H9 (cell line): Measurements from ENCODE around the gene CDH23. TPM values are rescaled to one million over a fixed set of nuclear protein-coding genes. Genes with fewer than 3 reads are reported as not detected.

Experiments used
- DNase-seq: peaks from one replicate; pipeline ENCODE4 v3.0.0-alpha.2; 2017
- H2AFZ ChIP-seq: one replicate; pipeline ENCODE4 v1.6.1; 2013; ENCODE audit warnings: mild to moderate bottlenecking, low read length, control low read depth, moderate library complexity
- H2AK5ac ChIP-seq: 2 replicates; pipeline ENCODE4 v1.6.1; 2013; ENCODE audit warnings: low read length, control low read depth, mixed read lengths; ENCODE audit not compliant: insufficient read length
- H2BK120ac ChIP-seq: one replicate; pipeline ENCODE4 v1.6.1; 2013; ENCODE audit warnings: low read depth, mild to moderate bottlenecking, low read length, control low read depth, inconsistent platforms; ENCODE audit not compliant: poor library complexity, severe bottlenecking
- H2BK12ac ChIP-seq: 2 replicates; pipeline ENCODE4 v1.6.1; 2013; ENCODE audit warnings: low read length, control low read depth, mixed read lengths, low read depth; ENCODE audit not compliant: insufficient read length
- H2BK15ac ChIP-seq: 2 replicates; pipeline ENCODE4 v1.6.1; 2013; ENCODE audit warnings: low read depth, low read length, control low read depth
- H2BK20ac ChIP-seq: one replicate; pipeline ENCODE4 v1.6.1; 2013; ENCODE audit warnings: low read depth, mild to moderate bottlenecking, low read length, control low read depth, inconsistent platforms; ENCODE audit not compliant: poor library complexity, severe bottlenecking
- H2BK5ac ChIP-seq: 2 replicates; pipeline ENCODE4 v1.6.1; 2013; ENCODE audit warnings: low read length, control low read depth, mixed read lengths; ENCODE audit not compliant: insufficient read length
- H3K14ac ChIP-seq: 2 replicates; pipeline ENCODE4 v1.6.1; 2013; ENCODE audit warnings: low read length, control low read depth; ENCODE audit not compliant: insufficient read depth
- H3K18ac ChIP-seq: 2 replicates; pipeline ENCODE4 v1.6.1; 2013; ENCODE audit warnings: low read depth, mild to moderate bottlenecking, mixed read lengths, low read length, control low read depth; ENCODE audit not compliant: insufficient read length
- H3K23ac ChIP-seq: 2 replicates; pipeline ENCODE4 v1.6.1; 2013; ENCODE audit warnings: low read length, control low read depth, mixed read lengths, low read depth; ENCODE audit not compliant: insufficient read length
- H3K23me2 ChIP-seq: 2 replicates; pipeline ENCODE4 v1.6.1; 2013; ENCODE audit warnings: low read depth, mild to moderate bottlenecking, mixed read lengths, low read length, control low read depth; ENCODE audit not compliant: insufficient read length, poor library complexity, severe bottlenecking
- H3K27ac ChIP-seq: 2 replicates; pipeline ENCODE4 v1.5.1; 2013; ENCODE audit warnings: low read length, control low read depth, mixed read lengths, low read depth; ENCODE audit not compliant: insufficient read length
- H3K27me3 ChIP-seq: 2 replicates; pipeline ENCODE4 v1.6.1; 2013; ENCODE audit warnings: low read length, control low read depth, inconsistent platforms; ENCODE audit not compliant: insufficient read depth
- H3K4ac ChIP-seq: 2 replicates; pipeline ENCODE4 v1.6.1; 2013; ENCODE audit warnings: low read depth, mild to moderate bottlenecking, control low read depth, inconsistent platforms, low read length, moderate library complexity
- H3K4me1 ChIP-seq: 2 replicates; pipeline ENCODE4 v1.6.1; 2013; ENCODE audit warnings: low read length, control low read depth, inconsistent platforms; ENCODE audit not compliant: insufficient read depth
- H3K4me2 ChIP-seq: 2 replicates; pipeline ENCODE4 v1.6.1; 2013; ENCODE audit warnings: low read length, control low read depth, mixed read lengths; ENCODE audit not compliant: insufficient read length, insufficient read depth
- H3K56ac ChIP-seq: 2 replicates; pipeline ENCODE4 v1.6.1; 2013; ENCODE audit warnings: low read depth, mild to moderate bottlenecking, mixed read lengths, low read length, control low read depth; ENCODE audit not compliant: insufficient read length
- H3K79me1 ChIP-seq: 2 replicates; pipeline ENCODE4 v1.6.1; 2013; ENCODE audit warnings: low read depth, mild to moderate bottlenecking, moderate library complexity, low read length, control low read depth, inconsistent platforms; ENCODE audit not compliant: insufficient read depth, poor library complexity, severe bottlenecking
- H3K79me2 ChIP-seq: 2 replicates; pipeline ENCODE4 v1.6.1; 2013; ENCODE audit warnings: low read length, control low read depth, inconsistent platforms; ENCODE audit not compliant: insufficient read depth
- H3K9ac ChIP-seq: 2 replicates; pipeline ENCODE4 v1.6.1; 2013; ENCODE audit warnings: low read length, control low read depth, mixed read lengths; ENCODE audit not compliant: insufficient read length; ENCODE audit errors: extremely low read depth
- H3K9me3 ChIP-seq: one replicate; pipeline ENCODE4 v1.6.1; 2013; ENCODE audit warnings: low read depth, low read length, inconsistent platforms; ENCODE audit not compliant: control insufficient read depth
- H3T11ph ChIP-seq: one replicate; pipeline ENCODE4 v1.6.1; 2013; ENCODE audit warnings: mild to moderate bottlenecking, low read length, control low read depth, inconsistent platforms
- H4K20me1 ChIP-seq: one replicate; pipeline ENCODE4 v1.6.1; 2013; ENCODE audit not compliant: control insufficient read depth, insufficient read length, insufficient read depth
- H4K5ac ChIP-seq: 2 replicates; pipeline ENCODE4 v1.6.1; 2013; ENCODE audit warnings: low read depth, mild to moderate bottlenecking, mixed read lengths, low read length, control low read depth; ENCODE audit not compliant: insufficient read length
- H4K8ac ChIP-seq: replicated peaks from 2 replicates; pipeline ENCODE4 v1.6.1; 2013; ENCODE audit warnings: low read length, control low read depth, mixed read lengths, low read depth; ENCODE audit not compliant: insufficient read length
- H4K91ac ChIP-seq: 2 replicates; pipeline ENCODE4 v1.6.1; 2013; ENCODE audit warnings: low read depth, mild to moderate bottlenecking, moderate library complexity, mixed read lengths, low read length, control low read depth; ENCODE audit not compliant: insufficient read length
- H3K27ac Mint-ChIP-seq, 3 experiments: 2 replicates in 2 of 3; 3 replicates in 1 of 3; pipeline ENCODE4 v1.8.0; 2020 to 2021; ENCODE audit warnings: mixed read lengths in 3 of 3, mild to moderate bottlenecking in 1 of 3, moderate library complexity in 1 of 3
- H3K27me3 Mint-ChIP-seq: 2 replicates; pipeline ENCODE4 v1.8.0; 2021; ENCODE audit warnings: low read depth, mild to moderate bottlenecking, moderate library complexity, mixed read lengths
- H3K36me3 Mint-ChIP-seq, 3 experiments: 2 replicates in 2 of 3; 3 replicates in 1 of 3; pipeline ENCODE4 v1.8.0; 2020 to 2021; ENCODE audit warnings: low read depth in 3 of 3, mixed read lengths in 3 of 3; ENCODE audit not compliant: insufficient read depth in 1 of 3
- H3K4me1 Mint-ChIP-seq, 2 experiments: 2 replicates each; pipeline ENCODE4 v1.8.0; 2020; ENCODE audit warnings: mixed read lengths in 2 of 2
- H3K4me3 Mint-ChIP-seq, 2 experiments: 2 replicates in 1 of 2; 3 replicates in 1 of 2; pipeline ENCODE4 v1.8.0; 2020 to 2021; ENCODE audit warnings: mild to moderate bottlenecking in 2 of 2, mixed read lengths in 2 of 2, moderate library complexity in 1 of 2
- H3K9me3 Mint-ChIP-seq, 2 experiments: 2 replicates in 1 of 2; 3 replicates in 1 of 2; pipeline ENCODE4 v1.8.0; 2020; ENCODE audit warnings: mild to moderate bottlenecking in 2 of 2, mixed read lengths in 2 of 2, moderate library complexity in 1 of 2
- WGBS: extraction: QIAGEN DNeasy Blood & Tissue Kit; methylation state at CpG from one replicate; pipeline ENCODE4 v1.1.7; 2013; ENCODE audit warnings: missing lambda C conversion rate, low lambda C conversion rate, mixed read lengths; ENCODE audit not compliant: insufficient read length; ENCODE audit errors: extremely low coverage; 5-methylcytosine and 5-hydroxymethylcytosine counted together
- total RNA-seq: library from RNA; stranded (reverse); gene quantifications from 2 replicates; pipeline ENCODE4 v1.2.1, GENCODE V29; 2021
- TF ChIP-seq, protein P1 (sequence below): fragments of 200-600 bp; sonication (generic); conservative IDR thresholded peaks from 3 replicates; pipeline ENCODE4 v1.8.0; 2021; ENCODE audit warnings: antibody characterized with exemption, mild to moderate bottlenecking

The CDH23 gene
- total RNA-seq, 1 experiment from 2014 or later, result 2.1 TPM

DNA sequence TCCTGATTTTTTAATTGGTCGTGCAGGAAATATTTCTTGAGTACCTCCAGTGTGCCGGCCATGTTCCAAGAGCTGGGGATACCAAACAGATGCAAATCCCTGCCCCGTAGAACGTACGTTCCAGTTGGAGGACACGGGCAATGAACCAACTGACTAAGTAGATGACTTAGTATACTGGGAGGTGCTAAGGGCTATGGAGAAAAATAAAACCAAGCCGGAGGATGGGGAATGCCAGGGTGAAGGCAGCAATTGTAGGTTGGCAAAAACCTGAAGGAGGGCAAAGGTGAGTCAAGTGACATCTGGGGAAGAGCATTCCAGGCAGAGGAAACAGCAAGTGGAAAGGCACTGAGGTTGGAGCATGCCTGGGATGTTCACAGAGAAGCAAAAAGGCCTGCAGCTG lies 383.4 kb downstream of the CDH23 start:
- H3K36me3 Mint-ChIP-seq, result no peaks in the 10 kb centered on the region; a peak in 1 of 7 replicates
- no peaks in the 10 kb centered on the region for H3K79me2 ChIP-seq
- H4K5ac ChIP-seq, result no peak overlapping the region
- H3K23me2 ChIP-seq, result no peaks in the 10 kb centered on the region
- H3K4me1 ChIP-seq, result no peaks in the 10 kb centered on the region
- H4K20me1 ChIP-seq, result no peaks in the 10 kb centered on the region
- H3K4me1 Mint-ChIP-seq, result peaks cover 10 to 16% of the 10 kb centered on the region in 2 experiments
- no peak overlapping the region for H2BK15ac ChIP-seq
- no peak overlapping the region for H3K27ac Mint-ChIP-seq
- H3K18ac ChIP-seq, result no peak overlapping the region
- H2BK12ac ChIP-seq, result no peak overlapping the region
- H3K27ac ChIP-seq, result no peak overlapping the region
- H3K4me2 ChIP-seq, result no peak overlapping the region
- no peak overlapping the region for H3K9ac ChIP-seq
- H3K14ac ChIP-seq, result no peak overlapping the region
- TF ChIP-seq, protein P1, sequence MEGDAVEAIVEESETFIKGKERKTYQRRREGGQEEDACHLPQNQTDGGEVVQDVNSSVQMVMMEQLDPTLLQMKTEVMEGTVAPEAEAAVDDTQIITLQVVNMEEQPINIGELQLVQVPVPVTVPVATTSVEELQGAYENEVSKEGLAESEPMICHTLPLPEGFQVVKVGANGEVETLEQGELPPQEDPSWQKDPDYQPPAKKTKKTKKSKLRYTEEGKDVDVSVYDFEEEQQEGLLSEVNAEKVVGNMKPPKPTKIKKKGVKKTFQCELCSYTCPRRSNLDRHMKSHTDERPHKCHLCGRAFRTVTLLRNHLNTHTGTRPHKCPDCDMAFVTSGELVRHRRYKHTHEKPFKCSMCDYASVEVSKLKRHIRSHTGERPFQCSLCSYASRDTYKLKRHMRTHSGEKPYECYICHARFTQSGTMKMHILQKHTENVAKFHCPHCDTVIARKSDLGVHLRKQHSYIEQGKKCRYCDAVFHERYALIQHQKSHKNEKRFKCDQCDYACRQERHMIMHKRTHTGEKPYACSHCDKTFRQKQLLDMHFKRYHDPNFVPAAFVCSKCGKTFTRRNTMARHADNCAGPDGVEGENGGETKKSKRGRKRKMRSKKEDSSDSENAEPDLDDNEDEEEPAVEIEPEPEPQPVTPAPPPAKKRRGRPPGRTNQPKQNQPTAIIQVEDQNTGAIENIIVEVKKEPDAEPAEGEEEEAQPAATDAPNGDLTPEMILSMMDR, result no peak
- H4K91ac ChIP-seq, result no peak overlapping the region
- H3K56ac ChIP-seq, result no peak overlapping the region
- no peak overlapping the region for H2BK5ac ChIP-seq
- no peak for DNase-seq
- no peak overlapping the region; a peak in 1 of 5 replicates for H3K4me3 Mint-ChIP-seq
- no peak overlapping the region for H2AK5ac ChIP-seq
- no peaks in the 10 kb centered on the region for H3K79me1 ChIP-seq
- WGBS, result no CpG with 5 or more reads among the region's 7 CpGs
- H2AFZ ChIP-seq, result no peak overlapping the region
- H3K9me3 ChIP-seq, result no peaks in the 10 kb centered on the region
- H3K27me3 ChIP-seq, result no peaks in the 10 kb centered on the region
- no peak overlapping the region for H2BK120ac ChIP-seq
- peaks cover 12% of the 10 kb centered on the region for H3K27me3 Mint-ChIP-seq
- no peak overlapping the region for H3K23ac ChIP-seq
- H2BK20ac ChIP-seq, result no peak overlapping the region
- no peak overlapping the region for H3T11ph ChIP-seq
- H3K9me3 Mint-ChIP-seq, result peaks cover 0 to 3% of the 10 kb centered on the region in 2 experiments; a peak in 1 of 5 replicates
- no peak overlapping the region for H3K4ac ChIP-seq
- no peak overlapping the region for H4K8ac ChIP-seq
